Upper lobe of right lung (tissue), 1 donor: ENCODE measurements around the gene STX10. TPM values are rescaled to one million over a fixed set of nuclear protein-coding genes. Genes with fewer than 3 reads are reported as not detected.

Experiments
- ATAC-seq: fragments of 200-7000 bp; cut with Tn5 transposase; one replicate; pipeline ENCODE4 v1.9.1; 2020; ENCODE audit warnings: mild to moderate bottlenecking, moderate library complexity
- DNase-seq: peaks from one replicate; pipeline ENCODE4 v3.0.0-alpha.2; 2020
- H3K27ac ChIP-seq: fragments of 200-600 bp; one replicate; pipeline ENCODE4 v1.8.0; 2022
- H3K27me3 ChIP-seq: fragments of 200-600 bp; one replicate; pipeline ENCODE4 v1.8.0; 2022; ENCODE audit warnings: mild to moderate bottlenecking
- H3K36me3 ChIP-seq: fragments of 200-600 bp; one replicate; pipeline ENCODE4 v1.8.0; 2022
- H3K4me1 ChIP-seq: fragments of 200-600 bp; one replicate; pipeline ENCODE4 v1.8.0; 2022
- H3K4me3 ChIP-seq: fragments of 200-600 bp; one replicate; pipeline ENCODE4 v1.8.0; 2022; ENCODE audit warnings: mild to moderate bottlenecking
- H3K9me3 ChIP-seq: fragments of 200-600 bp; one replicate; pipeline ENCODE4 v1.8.0; 2022
- CTCF ChIP-seq: fragments of 200-600 bp; IDR thresholded peaks from one replicate; pipeline ENCODE4 v1.8.0; 2022; ENCODE audit warnings: antibody characterized with exemption
- intact Hi-C: fragments of 100-400 bp; cut with DNase I; formaldehyde crosslinking; loops from one replicate; pipeline ENCODE4 v1.11.0; 2022
- total RNA-seq: library from RNA; stranded (reverse); fragmentation: NEBNext Ultra II Directional; extraction: Animal tissue kit (Norgen Biotek cat#: 25700); gene quantifications from one replicate; pipeline ENCODE4 v1.2.1, GENCODE V29; 2021
- donor health status: DM: no; HTN: yes; CAD: no; lungs with severe emphysema.

Gene STX10
- total RNA-seq, 1 donor from 2014 or later: 65.4 TPM

- Histone ChIP-seq H3K4me1 (peaks cover 5% of the 10 kb centered on the region), H3K4me3 (no peak overlapping the region), H3K27me3 (no peaks in the 10 kb centered on the region), H3K9me3 (no peaks in the 10 kb centered on the region), H3K36me3 (peaks cover 5% of the 10 kb centered on the region), H3K27ac (no peak overlapping the region)
- ATAC-seq (no peak), DNase-seq (no peak)
- intact Hi-C loops: no loop called here
- TF ChIP-seq CTCF: no peak
Measured at GRCh38 chr19:13129384-13129783, 20.8 kb downstream of the STX10 start.

GRCh38 chr19:13128583-13128982, 21.6 kb downstream of the STX10 start:
- Histone ChIP-seq H3K27me3 (no peaks in the 10 kb centered on the region), H3K4me3 (no peak overlapping the region), H3K36me3 (peaks cover 5% of the 10 kb centered on the region), H3K27ac (no peak overlapping the region), H3K9me3 (no peaks in the 10 kb centered on the region), H3K4me1 (peaks cover 5% of the 10 kb centered on the region)
- no peak for TF ChIP-seq CTCF
- ATAC-seq: no peak
- intact Hi-C loops: no loop called here
- DNase-seq: no peak

- Histone ChIP-seq H3K9me3 (no peaks in the 10 kb centered on the region), H3K27me3 (no peaks in the 10 kb centered on the region), H3K36me3 (peaks cover 5% of the 10 kb centered on the region), H3K4me3 (no peak overlapping the region), H3K4me1 (peaks cover under 1% of the 10 kb centered on the region), H3K27ac (no peak overlapping the region)
- no peak for DNase-seq
- ATAC-seq: no peak
- no peak for TF ChIP-seq CTCF
- intact Hi-C loops: no loop called here
Measured at GRCh38 chr19:13127811-13128575, 22.2 kb downstream of the STX10 start.

- Histone ChIP-seq H3K4me3 (no peak overlapping the region), H3K27me3 (no peaks in the 10 kb centered on the region), H3K9me3 (no peaks in the 10 kb centered on the region), H3K36me3 (peaks cover 5% of the 10 kb centered on the region), H3K27ac (no peak overlapping the region), H3K4me1 (no peaks in the 10 kb centered on the region)
- intact Hi-C loops: no loop called here
- DNase-seq (no peak), ATAC-seq (no peak)
- TF ChIP-seq CTCF: no peak
Measured at GRCh38 chr19:13127051-13127450, 23.1 kb downstream of the STX10 start.

- H3K27ac ChIP-seq: no peak overlapping the region
- peaks cover 5% of the 10 kb centered on the region for H3K36me3 ChIP-seq
- H3K9me3 ChIP-seq: no peaks in the 10 kb centered on the region
- intact Hi-C loops: no loop called here
- no peak for TF ChIP-seq CTCF
- no peaks in the 10 kb centered on the region for H3K27me3 ChIP-seq
- no peak overlapping the region for H3K4me3 ChIP-seq
- H3K4me1 ChIP-seq: peaks cover 21% of the 10 kb centered on the region
- no peak for DNase-seq
- no peak for ATAC-seq
Measured at GRCh38 chr19:13122980-13123957, 26.9 kb downstream of the STX10 start.
